Measurements from ENCODE around the gene SELENOS.

The SELENOS gene

DNA sequence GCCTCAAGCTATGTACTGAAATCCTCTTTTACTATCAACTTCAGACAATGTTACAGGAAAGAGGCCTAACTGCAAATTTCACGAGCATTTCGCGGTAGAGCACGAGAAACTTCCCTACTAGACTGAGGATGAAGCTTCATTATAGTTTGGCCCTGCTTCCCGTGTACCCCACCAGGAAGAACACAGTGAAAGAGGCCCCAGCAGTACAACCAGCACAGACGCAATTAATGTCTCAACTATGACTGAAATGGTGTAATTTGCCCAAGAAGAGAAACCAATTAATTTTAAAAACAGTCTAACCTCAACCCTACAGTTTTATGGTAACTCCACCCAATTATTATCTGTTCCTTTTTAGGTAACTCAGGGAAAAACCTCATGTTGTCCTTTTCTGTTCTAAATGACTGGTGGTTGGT lies 37.6 kb downstream of the SELENOS start:
- Histone ChIP-seq H3K27me3 (ENCODE audit: insufficient read depth, poor library complexity, severe bottlenecking) (no peaks in the 10 kb centered on the region), H3K4me3 (replicated peaks; ENCODE audit: insufficient read depth, low read length) (no peak overlapping the region), H3K27ac (replicated peaks) (peak overlapping the region; percentile 83)
- DNase-seq (ENCODE audit: low read depth in 1 of 2, low spot score in 1 of 2) = peak; percentile 75 to 84
- TF ChIP-seq GABPA (IDR thresholded peaks at IDR 0.05; ENCODE audit: low read depth) (no peak), POLR2AphosphoS5 (IDR thresholded peaks at IDR 0.05; ENCODE audit: low read depth) (0 out of 2 replicates have a peak, but pooled peaks have one; percentile 17)

DNA sequence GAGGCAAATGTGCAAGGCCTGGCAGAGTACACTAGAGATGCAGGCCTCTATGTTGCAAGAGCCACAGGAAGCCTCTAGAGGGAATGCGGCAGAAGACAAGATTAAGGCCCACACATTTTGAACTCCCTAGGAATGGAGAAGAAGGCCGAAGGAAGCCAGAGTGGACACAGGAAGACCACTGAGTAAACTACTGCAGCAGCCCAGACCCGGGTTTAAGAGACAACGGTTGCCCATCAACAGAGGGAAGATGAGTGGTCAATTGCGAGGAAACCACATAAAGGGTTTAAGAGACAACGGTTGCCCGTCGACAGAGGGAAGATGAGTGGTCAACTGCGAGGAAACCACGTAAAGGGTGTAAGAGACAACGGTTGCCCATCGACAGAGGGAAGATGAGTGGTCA lies 40.0 kb downstream of the SELENOS start:
- Histone ChIP-seq H3K27me3 (ENCODE audit: insufficient read depth, poor library complexity, severe bottlenecking) (no peaks in the 10 kb centered on the region), H3K27ac (replicated peaks) (peak overlapping the region; percentile 83), H3K4me3 (replicated peaks; ENCODE audit: insufficient read depth, low read length) (no peak overlapping the region)
- peak; percentile 70 to 80 for DNase-seq (ENCODE audit: low read depth in 1 of 2, low spot score in 1 of 2)
- TF ChIP-seq POLR2AphosphoS5 (IDR thresholded peaks at IDR 0.05; ENCODE audit: low read depth) (no peak), GABPA (IDR thresholded peaks at IDR 0.05; ENCODE audit: low read depth) (no peak)
- TF ChIP-seq, protein P1, sequence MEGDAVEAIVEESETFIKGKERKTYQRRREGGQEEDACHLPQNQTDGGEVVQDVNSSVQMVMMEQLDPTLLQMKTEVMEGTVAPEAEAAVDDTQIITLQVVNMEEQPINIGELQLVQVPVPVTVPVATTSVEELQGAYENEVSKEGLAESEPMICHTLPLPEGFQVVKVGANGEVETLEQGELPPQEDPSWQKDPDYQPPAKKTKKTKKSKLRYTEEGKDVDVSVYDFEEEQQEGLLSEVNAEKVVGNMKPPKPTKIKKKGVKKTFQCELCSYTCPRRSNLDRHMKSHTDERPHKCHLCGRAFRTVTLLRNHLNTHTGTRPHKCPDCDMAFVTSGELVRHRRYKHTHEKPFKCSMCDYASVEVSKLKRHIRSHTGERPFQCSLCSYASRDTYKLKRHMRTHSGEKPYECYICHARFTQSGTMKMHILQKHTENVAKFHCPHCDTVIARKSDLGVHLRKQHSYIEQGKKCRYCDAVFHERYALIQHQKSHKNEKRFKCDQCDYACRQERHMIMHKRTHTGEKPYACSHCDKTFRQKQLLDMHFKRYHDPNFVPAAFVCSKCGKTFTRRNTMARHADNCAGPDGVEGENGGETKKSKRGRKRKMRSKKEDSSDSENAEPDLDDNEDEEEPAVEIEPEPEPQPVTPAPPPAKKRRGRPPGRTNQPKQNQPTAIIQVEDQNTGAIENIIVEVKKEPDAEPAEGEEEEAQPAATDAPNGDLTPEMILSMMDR (IDR thresholded peaks at IDR 0.05; ENCODE audit: insufficient read depth, low read length) = no peak

DNA sequence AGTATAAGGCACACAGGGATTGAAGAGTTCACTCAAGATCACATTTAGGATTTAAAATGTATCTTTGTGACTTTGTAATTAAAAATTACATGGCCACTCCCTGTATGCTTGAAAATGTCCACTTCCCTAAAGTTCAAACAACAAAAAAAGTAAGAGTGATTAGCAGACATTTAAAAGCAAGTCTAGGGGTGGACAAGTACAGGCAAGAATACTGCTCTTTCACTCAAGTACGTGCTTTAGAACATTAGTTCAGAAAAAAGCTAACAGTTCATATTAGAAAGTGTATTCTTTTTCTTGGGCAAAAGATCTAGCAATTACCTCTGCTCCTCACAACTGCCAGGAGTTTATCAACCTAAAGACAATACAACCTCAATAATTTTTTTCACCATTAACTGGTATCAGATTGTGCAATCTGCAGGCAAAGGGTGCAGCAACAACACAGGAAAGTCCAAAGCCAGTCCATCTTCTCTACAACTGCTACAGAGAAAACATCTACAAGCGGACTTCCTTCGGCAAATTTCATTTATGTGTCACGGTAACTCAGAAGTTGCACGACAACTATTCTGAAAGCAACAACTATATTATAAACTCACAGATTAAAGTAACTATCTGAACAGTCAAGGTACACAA lies 43.5 kb downstream of the SELENOS start:
- TF ChIP-seq POLR2AphosphoS5 (IDR thresholded peaks at IDR 0.05; ENCODE audit: low read depth) (no peak), SPI1 (IDR thresholded peaks at IDR 0.05; ENCODE audit: borderline replicate concordance, low read depth) (peak; percentile 55; the same call in 1 of the 2 replicates)
- peak overlapping the region; percentile 23 for H3K27ac ChIP-seq (replicated peaks)
- no peak for DNase-seq (ENCODE audit: low read depth in 1 of 2, low spot score in 1 of 2)
- H3K4me3 ChIP-seq (replicated peaks; ENCODE audit: insufficient read depth, low read length) = no peak overlapping the region
- H3K27me3 ChIP-seq (ENCODE audit: insufficient read depth, poor library complexity, severe bottlenecking) = no peaks in the 10 kb centered on the region

DNA sequence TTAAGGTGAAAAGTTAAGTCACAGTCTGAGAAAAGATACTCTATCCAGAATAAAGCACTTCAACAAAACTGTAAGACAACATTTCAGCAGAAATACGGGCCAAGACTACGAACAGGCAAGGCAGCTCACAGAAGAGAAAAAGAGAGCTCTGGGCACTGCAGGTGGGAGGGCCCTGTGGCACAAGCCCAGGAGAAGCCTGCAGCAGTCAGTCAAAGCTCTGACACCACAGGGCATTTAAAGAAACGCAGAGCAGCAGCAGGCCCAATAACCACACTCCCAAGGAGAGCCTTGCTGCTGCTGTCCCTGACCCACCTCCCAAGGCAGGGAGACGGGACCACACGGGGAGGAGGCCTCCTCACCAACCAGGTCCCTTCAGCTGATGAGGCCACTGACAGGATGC lies 44.6 kb downstream of the SELENOS start:
- H3K27ac ChIP-seq (replicated peaks) = no peak overlapping the region
- no peak for DNase-seq (ENCODE audit: low read depth in 1 of 2, low spot score in 1 of 2)
- TF ChIP-seq, protein P2, sequence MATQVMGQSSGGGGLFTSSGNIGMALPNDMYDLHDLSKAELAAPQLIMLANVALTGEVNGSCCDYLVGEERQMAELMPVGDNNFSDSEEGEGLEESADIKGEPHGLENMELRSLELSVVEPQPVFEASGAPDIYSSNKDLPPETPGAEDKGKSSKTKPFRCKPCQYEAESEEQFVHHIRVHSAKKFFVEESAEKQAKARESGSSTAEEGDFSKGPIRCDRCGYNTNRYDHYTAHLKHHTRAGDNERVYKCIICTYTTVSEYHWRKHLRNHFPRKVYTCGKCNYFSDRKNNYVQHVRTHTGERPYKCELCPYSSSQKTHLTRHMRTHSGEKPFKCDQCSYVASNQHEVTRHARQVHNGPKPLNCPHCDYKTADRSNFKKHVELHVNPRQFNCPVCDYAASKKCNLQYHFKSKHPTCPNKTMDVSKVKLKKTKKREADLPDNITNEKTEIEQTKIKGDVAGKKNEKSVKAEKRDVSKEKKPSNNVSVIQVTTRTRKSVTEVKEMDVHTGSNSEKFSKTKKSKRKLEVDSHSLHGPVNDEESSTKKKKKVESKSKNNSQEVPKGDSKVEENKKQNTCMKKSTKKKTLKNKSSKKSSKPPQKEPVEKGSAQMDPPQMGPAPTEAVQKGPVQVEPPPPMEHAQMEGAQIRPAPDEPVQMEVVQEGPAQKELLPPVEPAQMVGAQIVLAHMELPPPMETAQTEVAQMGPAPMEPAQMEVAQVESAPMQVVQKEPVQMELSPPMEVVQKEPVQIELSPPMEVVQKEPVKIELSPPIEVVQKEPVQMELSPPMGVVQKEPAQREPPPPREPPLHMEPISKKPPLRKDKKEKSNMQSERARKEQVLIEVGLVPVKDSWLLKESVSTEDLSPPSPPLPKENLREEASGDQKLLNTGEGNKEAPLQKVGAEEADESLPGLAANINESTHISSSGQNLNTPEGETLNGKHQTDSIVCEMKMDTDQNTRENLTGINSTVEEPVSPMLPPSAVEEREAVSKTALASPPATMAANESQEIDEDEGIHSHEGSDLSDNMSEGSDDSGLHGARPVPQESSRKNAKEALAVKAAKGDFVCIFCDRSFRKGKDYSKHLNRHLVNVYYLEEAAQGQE (IDR thresholded peaks at IDR 0.05; ENCODE audit: insufficient replicate concordance, low read depth) = no peak
- TF ChIP-seq SPI1 (IDR thresholded peaks at IDR 0.05; ENCODE audit: borderline replicate concordance, low read depth) = no peak

DNA sequence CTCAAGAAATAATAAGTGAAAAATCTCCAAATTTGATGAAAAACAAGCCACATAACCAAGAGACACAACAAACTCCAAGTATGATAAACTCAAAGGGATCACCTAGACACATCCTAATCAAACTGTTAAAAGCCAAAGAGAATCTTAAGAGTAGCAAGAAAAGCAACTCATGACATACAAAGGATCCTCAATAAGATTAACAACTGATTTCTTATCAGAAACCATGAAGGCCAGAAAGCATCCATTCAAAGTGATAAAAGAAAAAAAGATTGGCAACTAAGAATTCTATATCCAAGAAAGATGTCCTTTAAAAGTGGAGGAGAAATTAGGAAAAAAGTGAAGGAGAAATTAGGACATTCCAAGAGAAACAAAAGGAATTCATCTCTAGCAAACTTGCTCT lies 49.0 kb downstream of the SELENOS start:
- no peak for DNase-seq (ENCODE audit: low read depth in 1 of 2, low spot score in 1 of 2)
- H3K27me3 ChIP-seq (ENCODE audit: insufficient read depth, poor library complexity, severe bottlenecking) = no peaks in the 10 kb centered on the region
- TF ChIP-seq GABPA (IDR thresholded peaks at IDR 0.05; ENCODE audit: low read depth) (no peak), SPI1 (IDR thresholded peaks at IDR 0.05; ENCODE audit: borderline replicate concordance, low read depth) (no peak), POLR2AphosphoS5 (IDR thresholded peaks at IDR 0.05; ENCODE audit: low read depth) (no peak)
- TF ChIP-seq, protein P1 (IDR thresholded peaks at IDR 0.05; ENCODE audit: insufficient read depth, low read length) = no peak

More for the DNA sequence above, 44.6 kb downstream of the SELENOS start:
- H3K4me3 ChIP-seq (replicated peaks; ENCODE audit: insufficient read depth, low read length) = no peak overlapping the region
- no peaks in the 10 kb centered on the region for H3K27me3 ChIP-seq (ENCODE audit: insufficient read depth, poor library complexity, severe bottlenecking)

DNA sequence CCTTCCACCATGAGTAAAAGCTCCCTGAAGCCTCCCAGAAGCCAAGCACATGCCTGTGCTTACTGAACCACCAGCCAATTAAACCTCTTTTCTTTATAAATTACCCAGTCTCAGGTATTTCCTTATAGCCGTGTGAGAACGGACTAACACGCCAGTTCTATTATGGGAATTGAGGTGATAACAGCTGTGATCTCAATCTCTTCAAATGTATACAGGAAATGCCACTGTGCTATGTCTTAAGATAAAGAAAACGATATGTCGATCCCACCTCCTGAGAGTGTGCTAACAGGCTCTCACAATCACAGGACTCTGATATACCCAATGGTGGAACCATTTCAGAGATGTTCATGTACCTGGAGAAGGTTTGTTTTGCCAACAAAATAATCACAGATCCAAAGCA lies 51.6 kb downstream of the SELENOS start:
- H3K4me3 ChIP-seq (replicated peaks; ENCODE audit: insufficient read depth, low read length) = no peak overlapping the region
- H3K27ac ChIP-seq (replicated peaks) = no peak overlapping the region
- DNase-seq (ENCODE audit: low read depth in 1 of 2, low spot score in 1 of 2) = no peak
- TF ChIP-seq, protein P1 (IDR thresholded peaks at IDR 0.05; ENCODE audit: insufficient read depth, low read length) = no peak
- TF ChIP-seq POLR2AphosphoS5 (IDR thresholded peaks at IDR 0.05; ENCODE audit: low read depth) (no peak), SPI1 (IDR thresholded peaks at IDR 0.05; ENCODE audit: borderline replicate concordance, low read depth) (no peak), GABPA (IDR thresholded peaks at IDR 0.05; ENCODE audit: low read depth) (no peak)
- TF ChIP-seq, protein P2 (IDR thresholded peaks at IDR 0.05; ENCODE audit: insufficient replicate concordance, low read depth) = no peak
- H3K27me3 ChIP-seq (ENCODE audit: insufficient read depth, poor library complexity, severe bottlenecking) = no peaks in the 10 kb centered on the region

More for the DNA sequence above, 49.0 kb downstream of the SELENOS start:
- no peak overlapping the region for H3K4me3 ChIP-seq (replicated peaks; ENCODE audit: insufficient read depth, low read length)
- H3K27ac ChIP-seq (replicated peaks) = no peak overlapping the region

All from HL-60 (cell line).